NB4 (cell line): Measurements from ENCODE around the gene C5orf46.
"Not testable (repeated sequence)": the region's sequence is repeated elsewhere in the genome, so short reads cannot be mapped to it uniquely, and the experiment has no call there.

Experiments
- DNase-seq: peaks from one replicate; pipeline ENCODE4 v3.0.0; 2010; ENCODE audit warnings: low read depth
- H3K4me3 ChIP-seq: one replicate; pipeline ENCODE4 v1.5.1; 2011; ENCODE audit warnings: mild to moderate bottlenecking, low read depth, low read length, moderate library complexity
- CTCF ChIP-seq: IDR thresholded peaks from one replicate; pipeline ENCODE4 v1.5.1; 2012; ENCODE audit warnings: low read depth, low read length
- MAX ChIP-seq: IDR thresholded peaks from 2 replicates; pipeline ENCODE4 v1.6.1; 2011; ENCODE audit warnings: low read depth, low read length
- MYC ChIP-seq: IDR thresholded peaks from 2 replicates; pipeline ENCODE4 v1.6.1; 2011; ENCODE audit warnings: low read depth, low read length
- POLR2A ChIP-seq: IDR thresholded peaks from 2 replicates; pipeline ENCODE4 v1.6.1; 2011; ENCODE audit warnings: mild to moderate bottlenecking; ENCODE audit not compliant: insufficient read length; ENCODE audit errors: extremely low read depth

Gene C5orf46

GRCh38 chr5:147878066-147878759 lies 28.1 kb downstream of the C5orf46 start, which contains the start of gene SCGB3A2:
Gene SCGB3A2 (plus strand): TSS chr5:147878711. CDS start chr5:147878804, 93 bp downstream.
- H3K4me3 ChIP-seq, result no peak within 1 kb of the TSS
- DNase-seq, result no peak
- TF ChIP-seq CTCF, result no peak
- no peak for TF ChIP-seq MAX
- no peak for TF ChIP-seq POLR2A
- TF ChIP-seq MYC, result no peak

GRCh38 chr5:147876626-147877025 lies 29.7 kb downstream of the C5orf46 start:
- DNase-seq, result no peak
- no peak for TF ChIP-seq CTCF
- no peak for TF ChIP-seq MAX
- no peak for TF ChIP-seq MYC
- TF ChIP-seq POLR2A, result no peak

GRCh38 chr5:147876141-147876540 lies 30.2 kb downstream of the C5orf46 start:
- TF ChIP-seq CTCF (no peak), MYC (no peak), MAX (no peak), POLR2A (no peak)
- H3K4me3 ChIP-seq, result no peak overlapping the region
- DNase-seq, result no peak

More at GRCh38 chr5:147876626-147877025, 29.7 kb downstream of the C5orf46 start:
- H3K4me3 ChIP-seq, result no peak overlapping the region

- TF ChIP-seq MAX (no peak), MYC (no peak), POLR2A (no peak), CTCF (no peak)
- H3K4me3 ChIP-seq, result no peak overlapping the region
- no peak for DNase-seq
These were observed 31.4 kb downstream of the C5orf46 start for GRCh38 chr5:147874910-147875367.

DNA sequence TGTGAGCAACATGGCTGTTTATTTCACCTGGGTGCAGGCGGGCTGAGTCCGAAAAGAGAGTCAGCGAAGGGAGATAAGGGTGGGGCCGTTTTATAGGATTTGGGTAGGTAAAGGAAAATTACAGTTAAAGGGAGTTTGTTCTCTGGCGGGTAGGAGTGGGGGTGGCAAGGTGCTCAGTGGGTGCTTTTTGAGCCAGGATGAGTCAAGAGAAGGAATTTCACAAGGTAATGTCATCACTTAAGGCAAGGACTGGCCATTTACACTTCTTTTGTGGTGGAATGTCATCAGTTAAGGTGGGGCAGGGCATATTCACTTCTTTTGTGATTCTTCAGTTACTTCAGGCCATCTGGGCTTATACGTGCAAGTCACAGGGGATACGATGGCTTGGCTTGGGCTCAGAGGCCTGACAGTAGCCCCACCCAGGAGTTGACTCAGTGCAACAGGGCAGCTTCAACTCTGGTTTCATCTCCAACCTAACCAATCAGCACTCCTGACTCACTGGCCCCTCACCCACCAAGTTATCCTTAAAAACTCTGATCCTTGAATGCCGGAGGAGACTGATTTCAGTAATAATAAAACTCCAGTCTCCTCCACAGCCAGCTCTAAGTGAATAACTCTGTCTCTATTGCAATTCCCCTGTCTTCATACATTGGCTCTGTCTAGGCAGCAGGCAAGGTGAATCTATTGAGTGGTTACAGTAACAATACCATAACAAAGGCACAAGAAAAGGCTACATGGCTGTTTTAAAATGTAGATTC lies 32.0 kb downstream of the C5orf46 start:
- DNase-seq, H3K4me3 ChIP-seq: not testable (repeated sequence)

- not testable (repeated sequence) for DNase-seq, H3K4me3 ChIP-seq
These were observed 33.4 kb downstream of the C5orf46 start for GRCh38 chr5:147872744-147873435.

DNA sequence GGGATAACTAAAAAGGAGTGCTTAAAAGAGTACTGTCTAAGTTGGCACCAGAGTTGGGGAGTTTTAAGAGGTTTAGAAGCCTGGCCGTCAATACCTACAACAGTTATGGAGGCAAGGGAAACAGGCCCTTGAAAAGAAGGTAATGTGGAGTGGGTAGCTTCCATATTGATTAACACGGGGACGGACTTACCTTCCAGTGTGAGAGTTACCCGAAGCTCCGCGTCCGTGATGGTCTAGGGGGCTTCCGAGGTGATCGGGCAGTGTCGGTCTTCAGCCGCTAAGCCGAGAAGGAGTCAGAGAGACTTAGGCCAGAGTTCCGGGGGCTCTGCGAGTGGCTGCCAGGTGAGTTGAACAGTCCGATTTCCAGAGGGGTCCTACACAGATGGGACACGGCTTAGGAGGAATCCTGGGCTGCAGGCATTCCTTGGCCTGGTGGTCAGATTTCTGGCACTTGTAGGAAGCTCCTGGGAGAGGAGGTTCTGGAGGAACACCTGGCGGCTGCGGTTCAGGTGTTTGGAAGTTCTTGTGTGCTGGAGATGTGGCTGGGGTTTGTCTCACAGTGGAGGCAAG lies 34.3 kb downstream of the C5orf46 start:
- not testable (repeated sequence) for DNase-seq, H3K4me3 ChIP-seq

GRCh38 chr5:147869892-147870291 lies 36.4 kb downstream of the C5orf46 start:
- not testable (repeated sequence) for DNase-seq, H3K4me3 ChIP-seq
